Adrenal gland (tissue), 12 donors: ENCODE measurements around the gene AUTS2. TPM values are rescaled to one million over a fixed set of nuclear protein-coding genes. Genes with fewer than 3 reads are reported as not detected.

Experiments
- DNase-seq, 7 donors: peaks; one replicate each; pipeline ENCODE4 v3.0.0-alpha.2; 2019 to 2020
- H3K27ac ChIP-seq, 5 donors: fragments of 200-600 bp; sonication (generic) in 4 of 5; 1 replicate in 3 of 5; 2 replicates in 2 of 5; pipeline versions ENCODE4 v1.5.1 to v1.8.0; 2016 to 2020; ENCODE audit warnings: mild to moderate bottlenecking in 1 of 5
- H3K27me3 ChIP-seq: fragments of 200-600 bp; 2 replicates; pipeline ENCODE4 v1.8.0; 2021
- H3K36me3 ChIP-seq, 2 donors: fragments of 200-600 bp; replicated peaks in 1 of 2; 1 replicate in 1 of 2; 2 replicates in 1 of 2; pipeline versions ENCODE4 v1.5.1 to v1.8.0; 2018 to 2022
- H3K4me1 ChIP-seq, 2 donors: fragments of 200-600 bp; replicated peaks in 1 of 2; 1 replicate in 1 of 2; 2 replicates in 1 of 2; pipeline versions ENCODE4 v1.5.1 to v1.8.0; 2018 to 2021
- H3K4me3 ChIP-seq, 4 donors: fragments of 200-600 bp; sonication (generic) in 3 of 4; one replicate each; pipeline ENCODE4 v1.5.1; 2016 to 2018
- H3K9me3 ChIP-seq, 3 donors: fragments of 200-600 bp; sonication (generic) in 1 of 3; replicated peaks in 1 of 3; 1 replicate in 2 of 3; 2 replicates in 1 of 3; pipeline versions ENCODE4 v1.5.1 to v1.8.0; 2016 to 2021
- CTCF ChIP-seq, 6 experiments: fragments of 450-650 bp in 4 of 6; fragments of 200-600 bp in 2 of 6; sonication (generic) in 1 of 6; IDR thresholded peaks; 1 replicate in 5 of 6; 2 replicates in 1 of 6; pipeline versions ENCODE4 v1.5.1 to v1.8.0; 2016 to 2021; ENCODE audit warnings: antibody characterized with exemption in 6 of 6, mild to moderate bottlenecking in 2 of 6, moderate library complexity in 1 of 6
- POLR2A ChIP-seq, 2 donors: fragments of 450-650 bp; IDR thresholded peaks; one replicate each; pipeline ENCODE4 v1.6.1; 2017; ENCODE audit warnings: antibody characterized with exemption in 2 of 2, mild to moderate bottlenecking in 2 of 2, moderate library complexity in 1 of 2
- WGBS, 4 donors: extraction: QIAGEN DNeasy Blood & Tissue Kit in 2 of 4; methylation state at CpG; one replicate each; pipeline versions ENCODE4 v1.1.5 to v1.1.7; 2013 to 2017; 5-methylcytosine and 5-hydroxymethylcytosine counted together
- intact Hi-C, 2 donors: fragments of 100-400 bp; cut with DNase I; formaldehyde crosslinking; loops; one replicate each; pipeline versions ENCODE4 v1.14.1 to v1.15.0; 2022 to 2023
- polyA plus RNA-seq, 3 donors: library from polyadenylated mRNA; stranded (reverse); fragments of 200-250 nt in 2 of 3; fragments of 350-450 nt in 1 of 3; fragmentation: Illumina TruSeq in 1 of 3; extraction: RNeasy Lipid Tissue Mini Kit (QIAGEN cat#74804) in 1 of 3; gene quantifications; one replicate each; pipeline ENCODE4 v1.2.3, GENCODE V29; 2013 to 2014
- total RNA-seq, 9 donors: library from RNA; depleted of rRNA in 4 of 9; stranded (reverse); fragments of >200 nt in 4 of 9; fragments of 120-200 nt in 1 of 9; fragmentation: NEBNext Ultra II Directional in 1 of 9; extraction: Animal tissue kit (Norgen Biotek cat#: 25700) in 1 of 9; gene quantifications; one replicate each; pipeline versions ENCODE4 v1.1.0 to v1.2.4, GENCODE V29; 2013 to 2023
- donor health status: healthy with polysubstance abuse.
- donor health status: Bipolar disorder and iron deficiency.
- donor health status: DM: yes; HTN: yes; CAD: no.
- donor health status: DM: no; HTN: no; CAD: no.
- donor health status: DM: no; HTN: no; CAD: no.
- donor health status: DM: yes; HTN: yes; CAD: no.

Gene AUTS2
- total and polyA plus RNA-seq, 12 donors: 6.4 to 44.0 (median 15.2) TPM

GRCh38 chr7:69946901-69947300, 348.6 kb downstream of the AUTS2 start:
- WGBS, 4 donors: 95 to 97% (median 96%) methylated on average over 5 of the region's 5 CpGs
- TF ChIP-seq POLR2A (IDR thresholded peaks at IDR 0.05): no peak
- no peaks in the 10 kb centered on the region for H3K4me1 ChIP-seq

GRCh38 chr7:69947998-69948397, 349.7 kb downstream of the AUTS2 start:
- H3K9me3 ChIP-seq: no peaks in the 10 kb centered on the region
- TF ChIP-seq CTCF (IDR thresholded peaks at IDR 0.05): no peak
- no peak overlapping the region for H3K4me3 ChIP-seq
- H3K27me3 ChIP-seq: no peaks in the 10 kb centered on the region
- H3K27ac ChIP-seq: no peak overlapping the region
- H3K4me1 ChIP-seq: no peaks in the 10 kb centered on the region
- WGBS, 4 donors: 94 to 100% (median 96%) methylated on average over 3 of the region's 3 CpGs
- no peaks in the 10 kb centered on the region for H3K36me3 ChIP-seq
- intact Hi-C loops: no loop called here
- DNase-seq: no peak

More at GRCh38 chr7:69946901-69947300, 348.6 kb downstream of the AUTS2 start:
- Histone ChIP-seq H3K36me3 (no peaks in the 10 kb centered on the region), H3K4me3 (no peak overlapping the region), H3K27me3 (no peaks in the 10 kb centered on the region), H3K27ac (no peak overlapping the region), H3K9me3 (no peaks in the 10 kb centered on the region)
- intact Hi-C loops: no loop called here
- DNase-seq: no peak

DNA sequence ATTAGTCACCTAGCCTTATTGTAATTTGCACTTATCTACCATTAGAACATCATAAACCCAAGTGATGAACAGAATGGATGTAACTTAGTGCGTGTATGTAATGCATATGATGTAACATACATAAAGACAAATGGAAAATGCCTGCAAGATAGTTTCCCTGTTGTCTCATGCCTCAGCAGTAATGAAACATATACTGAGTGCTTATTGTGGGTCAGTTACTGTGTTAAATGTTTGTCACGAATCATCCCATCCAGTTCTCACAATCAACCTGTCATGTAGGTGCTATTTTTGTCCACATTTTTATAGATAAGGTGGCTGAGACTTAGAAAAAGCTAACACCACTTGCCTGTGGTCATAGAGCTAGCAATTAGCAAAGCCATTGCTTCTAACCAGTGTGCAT, 350.8 kb downstream of the AUTS2 start:
- no peak overlapping the region for H3K4me3 ChIP-seq
- H3K9me3 ChIP-seq: no peaks in the 10 kb centered on the region
- no peak overlapping the region for H3K27ac ChIP-seq
- TF ChIP-seq CTCF (IDR thresholded peaks at IDR 0.05) (no peak), POLR2A (IDR thresholded peaks at IDR 0.05) (no peak)
- peaks cover 0 to 9% of the 10 kb centered on the region in 2 donors for H3K4me1 ChIP-seq
- no peak for DNase-seq
- H3K27me3 ChIP-seq: no peaks in the 10 kb centered on the region
- 70 to 84% (median 78%) methylated on average over 2 of the region's 2 CpGs for WGBS, 4 donors
- H3K36me3 ChIP-seq: no peaks in the 10 kb centered on the region
- intact Hi-C loops: no loop called here

DNA sequence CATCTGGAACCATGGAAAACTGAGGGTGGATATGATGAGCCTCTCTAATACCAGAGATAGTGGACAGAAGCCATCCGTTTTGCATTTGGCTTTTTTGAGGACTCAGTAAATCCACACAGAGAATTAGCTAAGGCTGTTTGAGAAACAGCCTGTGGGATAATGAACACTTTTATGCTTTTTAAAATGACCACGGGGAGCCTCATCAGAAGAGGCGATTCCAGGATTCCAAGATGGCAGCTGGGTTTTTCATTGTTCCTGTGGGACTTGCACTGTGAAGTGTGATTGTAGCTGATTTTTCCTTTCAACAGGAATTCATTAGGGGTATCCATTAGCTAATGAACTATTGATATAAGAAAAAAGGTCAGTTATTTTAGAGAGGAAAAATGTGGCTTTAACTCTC, 353.2 kb downstream of the AUTS2 start:
- no peaks in the 10 kb centered on the region for H3K9me3 ChIP-seq
- H3K27ac ChIP-seq: no peak overlapping the region
- H3K27me3 ChIP-seq: no peaks in the 10 kb centered on the region
- H3K36me3 ChIP-seq: no peaks in the 10 kb centered on the region
- peaks cover 0 to 17% of the 10 kb centered on the region in 2 donors for H3K4me1 ChIP-seq
- no peak overlapping the region for H3K4me3 ChIP-seq
- 92 to 97% (median 94%) methylated on average over 3 of the region's 3 CpGs for whole genome bisulfite sequencing, 4 donors
- intact Hi-C loops: no loop called here
- no peak for TF ChIP-seq CTCF (IDR thresholded peaks at IDR 0.05)
- TF ChIP-seq POLR2A (IDR thresholded peaks at IDR 0.05): no peak
- no peak for DNase-seq
